Effector CD4-positive, alpha-beta T cell (primary cell): Measurements from ENCODE around the gene ZNF197.
"Not testable (repeated sequence)": the region's sequence is repeated elsewhere in the genome, so short reads cannot be mapped to it uniquely, and the experiment has no call there.

Experiments
- DNase-seq: peaks from one replicate; pipeline ENCODE4 v3.0.0-alpha.2; 2020

ZNF197 gene

DNA sequence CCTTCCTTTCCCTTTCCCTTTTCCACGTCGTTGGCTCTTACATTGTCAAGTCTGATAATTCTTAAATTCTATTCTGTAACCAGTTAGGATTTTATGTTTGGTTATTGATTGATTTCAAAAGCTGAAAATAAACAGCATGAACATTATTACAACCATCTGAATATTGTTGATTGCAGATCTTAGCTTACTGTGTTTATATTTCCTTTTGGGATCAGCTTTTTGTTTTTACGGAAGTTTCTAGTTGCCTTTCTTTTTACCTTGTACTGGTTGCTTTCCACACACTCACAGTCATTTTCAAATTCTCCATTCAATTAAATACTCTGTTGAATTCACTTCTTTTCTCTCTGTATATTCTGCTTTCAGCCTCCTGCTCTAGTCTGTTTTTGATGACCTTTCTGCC, 40.3 kb downstream of the ZNF197 start:
- DNase-seq: no peak

DNA sequence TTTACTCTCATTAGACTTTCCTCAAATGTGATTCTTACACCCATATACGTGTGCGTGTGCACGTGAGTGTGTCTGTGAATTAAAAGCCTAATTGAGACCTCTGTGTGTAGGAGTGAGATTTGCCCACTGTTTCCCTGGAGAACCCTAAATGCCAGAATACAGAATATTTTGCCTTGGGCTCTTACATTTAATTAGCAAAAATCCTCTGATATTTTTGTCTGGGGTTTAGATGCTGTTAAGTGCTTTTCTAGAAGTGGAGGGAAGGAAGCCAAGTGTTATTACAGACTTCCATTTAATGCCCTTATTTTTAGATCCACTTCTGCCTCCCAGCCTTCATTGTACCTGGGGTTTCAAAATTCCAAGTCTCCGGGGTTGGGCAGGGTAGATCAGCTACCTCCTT, 41.5 kb downstream of the ZNF197 start:
- DNase-seq: no peak

DNA sequence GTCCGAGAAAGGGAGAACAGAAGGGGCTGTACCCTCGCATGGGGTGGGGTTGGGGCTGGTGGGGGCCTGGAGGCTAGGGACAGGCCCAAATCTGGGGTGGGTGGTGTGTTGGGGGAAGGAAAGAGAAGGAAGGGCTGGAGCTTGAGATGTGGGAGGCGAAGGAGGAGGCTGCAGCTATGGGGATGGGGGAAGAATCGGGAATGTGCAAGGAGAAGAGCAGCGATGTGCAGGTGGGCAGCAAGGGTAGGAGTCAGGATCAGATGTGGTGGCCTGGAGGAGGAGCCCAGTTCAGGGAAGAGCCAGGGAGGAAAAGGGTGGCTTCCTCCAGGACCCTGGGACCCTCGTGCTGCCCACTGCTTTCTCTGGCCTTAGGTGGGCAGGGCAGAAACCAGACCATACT, 44.9 kb downstream of the ZNF197 start:
- DNase-seq: no peak

DNA sequence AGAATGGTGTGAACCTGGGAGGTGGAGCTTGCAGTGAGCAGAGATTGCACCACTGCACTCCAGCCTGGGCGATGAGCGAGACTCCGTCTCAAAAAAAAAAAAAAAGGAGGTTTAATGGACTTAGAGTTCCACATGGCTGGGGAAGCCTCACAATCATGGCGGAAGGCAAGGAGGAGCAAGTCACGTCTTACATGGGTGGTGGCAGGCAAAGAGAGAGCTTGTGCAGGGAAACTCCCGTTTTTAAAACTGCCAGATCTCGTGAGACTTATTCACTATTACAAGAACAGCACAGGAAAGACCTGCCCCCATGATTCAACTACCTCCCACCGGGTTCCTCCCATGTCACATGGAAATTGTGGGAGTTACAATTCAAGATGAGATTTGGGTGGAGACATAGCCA, 48.6 kb downstream of the ZNF197 start:
- not testable (repeated sequence) for DNase-seq

DNA sequence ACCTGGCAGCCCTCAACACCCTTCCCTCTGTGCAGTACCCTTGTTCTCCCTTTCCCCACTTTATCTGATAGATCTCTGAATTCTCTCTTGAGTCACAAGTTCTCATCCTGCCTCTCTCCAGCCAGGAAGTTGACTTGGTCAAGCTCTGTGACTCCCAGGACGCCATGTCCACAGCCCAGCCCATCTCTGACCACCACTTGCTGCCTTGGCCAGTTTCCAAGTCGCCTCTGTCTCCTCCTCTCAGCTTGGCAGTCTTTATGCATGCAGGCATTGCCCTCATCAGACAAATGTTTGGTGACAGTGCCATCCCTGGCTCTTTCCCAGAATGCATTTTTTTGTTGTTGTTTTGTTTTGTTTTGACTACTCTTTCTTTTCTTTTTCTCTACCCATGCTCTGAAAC, 49.4 kb downstream of the ZNF197 start:
- no peak for DNase-seq

DNA sequence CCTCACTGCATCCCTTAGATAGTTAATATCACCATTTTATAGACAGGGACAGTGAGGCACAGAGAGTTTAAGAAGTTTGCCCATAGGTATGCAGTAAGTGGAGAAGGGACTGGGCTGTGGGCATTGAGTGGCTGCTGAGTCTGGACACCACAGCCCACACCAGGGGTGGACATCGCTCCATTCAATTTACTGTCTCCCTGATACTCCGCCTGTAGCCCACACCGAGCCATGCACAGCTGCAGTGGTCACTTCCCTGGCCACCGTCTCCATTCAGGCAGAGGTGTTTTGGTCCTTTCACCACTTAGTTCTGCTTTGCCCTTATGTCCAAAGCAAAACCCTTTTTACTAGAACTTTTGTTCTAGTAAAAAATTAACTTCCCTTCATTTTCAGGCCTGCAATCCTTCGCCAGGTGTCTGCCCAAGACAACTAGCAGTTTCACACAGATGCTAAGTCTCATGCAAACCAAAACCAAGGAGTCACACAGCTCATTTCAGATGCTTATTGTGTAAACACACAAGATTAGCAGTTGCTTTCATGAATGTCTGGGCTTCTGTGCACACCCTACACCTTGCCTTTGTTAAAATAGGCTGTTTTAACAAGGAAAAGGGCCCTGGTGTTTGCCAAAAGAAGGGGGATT, 53.8 kb downstream of the ZNF197 start:
- no peak for DNase-seq

DNA sequence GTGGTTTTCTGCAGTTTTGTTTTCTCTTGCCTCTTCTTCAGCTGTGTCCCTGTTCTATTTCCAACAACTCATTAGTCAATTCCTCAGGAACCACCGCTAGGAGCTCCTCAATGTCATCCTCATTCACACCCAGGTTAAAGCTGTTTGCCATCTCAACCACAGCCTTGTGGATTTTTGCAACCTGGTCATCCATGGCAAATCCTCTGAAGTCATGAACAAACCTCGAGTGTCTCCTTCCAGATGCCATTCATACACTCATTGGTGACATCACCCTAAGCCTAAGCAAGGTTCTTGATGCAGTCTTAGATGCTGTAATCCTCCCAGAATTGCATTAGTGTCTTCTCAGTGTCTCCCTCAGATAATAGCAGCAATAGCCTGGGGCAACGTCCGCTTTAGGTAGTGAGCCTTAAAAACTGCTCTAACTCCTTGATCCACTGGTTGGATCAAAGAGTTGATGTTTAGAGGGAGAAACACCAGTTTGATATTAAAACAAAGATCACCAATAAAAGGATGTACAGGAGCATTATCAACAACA, 56.2 kb downstream of the ZNF197 start:
- DNase-seq: no peak

DNA sequence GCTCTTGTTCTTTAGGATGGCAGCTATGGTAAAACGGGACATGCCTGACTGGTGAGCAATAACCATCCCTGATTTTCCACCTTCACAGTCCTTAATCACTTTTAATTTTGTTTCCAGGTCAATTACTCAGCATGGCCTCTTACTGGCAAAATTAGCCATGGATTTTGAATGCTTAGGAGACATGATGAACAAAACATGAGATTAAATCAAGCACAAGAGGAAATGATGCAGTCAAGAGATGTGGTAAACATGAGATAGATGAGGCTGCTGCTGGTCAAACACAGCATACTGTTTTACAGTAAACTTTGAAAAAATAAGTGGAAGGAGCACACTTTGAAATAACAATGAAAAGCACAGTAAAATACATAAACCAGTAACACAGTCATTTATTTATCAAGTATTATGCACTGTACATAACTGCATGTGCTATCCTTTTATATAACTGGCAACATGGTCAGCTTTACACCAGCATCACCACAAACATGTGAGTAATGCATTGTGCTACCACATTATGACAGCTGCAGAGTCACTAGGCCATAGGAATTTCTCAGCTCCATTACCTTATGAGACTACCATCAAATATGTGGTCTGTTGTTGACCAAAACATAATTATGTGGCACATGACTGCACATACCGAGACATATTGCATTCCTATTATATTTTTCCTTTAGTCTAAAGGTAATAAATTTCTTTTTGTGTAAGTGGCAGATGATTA, 57.5 kb downstream of the ZNF197 start:
- DNase-seq: no peak

DNA sequence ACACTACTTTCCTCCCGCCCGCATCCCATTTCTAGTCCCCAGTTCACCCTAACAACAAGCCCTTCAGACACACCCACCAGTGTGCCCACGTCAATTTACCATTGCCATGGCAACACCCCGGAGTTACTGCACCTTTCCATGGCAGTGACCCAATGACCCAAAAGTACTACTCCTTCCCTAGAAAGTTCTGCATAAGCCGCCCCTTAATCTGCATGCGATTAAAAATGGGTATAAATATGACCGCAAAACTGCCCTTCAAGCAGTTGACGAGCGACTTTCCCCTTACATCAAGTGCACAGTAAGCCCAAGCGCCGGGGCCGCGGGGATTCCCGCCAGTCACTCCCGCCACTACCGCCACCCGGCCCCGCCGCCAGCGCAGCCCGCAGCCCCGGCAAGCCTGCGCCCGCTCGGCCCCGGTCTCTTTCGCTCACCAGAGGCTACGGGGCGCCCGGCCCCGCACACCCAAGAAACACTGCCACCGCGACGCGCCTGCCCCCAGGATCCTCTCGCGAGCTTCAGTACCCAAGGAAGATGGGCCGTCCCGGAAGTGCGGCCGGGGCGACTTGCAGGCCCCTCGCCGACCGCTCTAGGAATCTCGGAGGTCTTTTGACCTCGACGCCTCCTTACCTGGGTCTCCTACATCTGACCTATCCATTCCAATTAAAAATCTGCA, 60.4 kb downstream of the ZNF197 start:
- no peak for DNase-seq

DNA sequence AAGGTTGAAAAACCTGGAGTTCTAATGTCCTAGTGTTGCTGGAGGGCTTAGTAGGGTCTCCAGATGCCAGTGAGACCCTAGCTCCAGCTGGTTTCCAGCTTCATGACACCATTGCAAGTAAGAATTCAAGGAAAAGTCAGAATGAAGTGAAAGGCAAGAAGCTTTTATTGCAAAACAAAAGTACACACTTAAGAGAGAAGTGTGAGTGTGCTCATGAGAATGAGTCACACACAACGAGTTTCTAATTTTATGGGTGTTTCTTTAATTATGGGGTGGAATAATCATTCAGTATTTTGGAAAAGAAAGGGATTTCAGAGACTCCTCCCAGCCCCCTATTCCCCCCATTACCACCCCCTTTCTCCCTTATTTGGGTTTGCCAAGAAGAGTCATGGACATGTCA, 63.1 kb downstream of the ZNF197 start:
- no peak for DNase-seq
